ENCODE data around the gene DNMBP.

DNMBP gene

DNA sequence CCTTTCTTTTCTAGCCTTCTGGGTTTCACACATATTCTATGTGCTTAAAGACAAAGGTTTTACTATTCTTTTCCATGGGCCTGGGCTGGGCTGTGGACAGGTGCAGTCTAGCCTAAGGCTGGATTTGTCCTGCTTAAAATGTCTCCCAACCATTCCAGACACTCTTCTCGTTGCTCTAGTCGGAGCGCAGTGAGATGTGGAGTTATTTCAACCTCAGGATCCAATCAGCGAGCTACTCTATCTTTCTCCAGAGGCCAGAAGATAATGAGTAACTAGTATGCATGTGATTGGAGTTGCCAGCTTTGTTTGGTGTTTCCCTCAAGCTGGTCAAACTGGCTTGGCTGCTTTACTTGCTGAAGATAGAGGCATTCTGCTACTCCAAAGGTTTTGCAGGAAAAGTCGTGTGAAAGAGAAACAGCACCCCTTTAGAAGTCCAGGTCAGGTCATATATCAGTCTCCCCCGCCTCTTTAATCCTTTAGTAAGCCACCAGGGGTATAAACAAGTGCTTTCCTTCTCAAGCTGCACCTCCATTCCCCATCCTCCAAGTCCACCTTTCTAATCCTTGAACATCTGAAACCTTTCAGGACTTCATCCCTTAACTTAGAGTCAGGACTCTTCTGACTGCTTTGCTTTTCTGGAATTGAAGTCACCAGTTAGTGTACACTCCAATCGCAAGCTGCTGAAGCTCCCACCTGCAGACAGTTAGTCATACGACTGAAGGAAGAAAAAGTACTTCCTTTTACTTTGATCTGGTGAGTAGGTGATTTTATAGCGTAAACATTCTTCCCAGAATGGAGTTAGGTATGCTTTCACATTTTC is 78.8 kb downstream of the DNMBP start:
- TF ChIP-seq ZFX (IDR thresholded peaks at IDR 0.05), result no peak
- TF ChIP-seq, protein P1, sequence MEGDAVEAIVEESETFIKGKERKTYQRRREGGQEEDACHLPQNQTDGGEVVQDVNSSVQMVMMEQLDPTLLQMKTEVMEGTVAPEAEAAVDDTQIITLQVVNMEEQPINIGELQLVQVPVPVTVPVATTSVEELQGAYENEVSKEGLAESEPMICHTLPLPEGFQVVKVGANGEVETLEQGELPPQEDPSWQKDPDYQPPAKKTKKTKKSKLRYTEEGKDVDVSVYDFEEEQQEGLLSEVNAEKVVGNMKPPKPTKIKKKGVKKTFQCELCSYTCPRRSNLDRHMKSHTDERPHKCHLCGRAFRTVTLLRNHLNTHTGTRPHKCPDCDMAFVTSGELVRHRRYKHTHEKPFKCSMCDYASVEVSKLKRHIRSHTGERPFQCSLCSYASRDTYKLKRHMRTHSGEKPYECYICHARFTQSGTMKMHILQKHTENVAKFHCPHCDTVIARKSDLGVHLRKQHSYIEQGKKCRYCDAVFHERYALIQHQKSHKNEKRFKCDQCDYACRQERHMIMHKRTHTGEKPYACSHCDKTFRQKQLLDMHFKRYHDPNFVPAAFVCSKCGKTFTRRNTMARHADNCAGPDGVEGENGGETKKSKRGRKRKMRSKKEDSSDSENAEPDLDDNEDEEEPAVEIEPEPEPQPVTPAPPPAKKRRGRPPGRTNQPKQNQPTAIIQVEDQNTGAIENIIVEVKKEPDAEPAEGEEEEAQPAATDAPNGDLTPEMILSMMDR (conservative IDR thresholded peaks at IDR 0.05), result no peak
- H3K27ac ChIP-seq, result peak overlapping the region; percentile 46; the same call in 1 of the 2 replicates

- H3K27ac ChIP-seq, result no peak overlapping the region
- TF ChIP-seq, protein P1 (conservative IDR thresholded peaks at IDR 0.05), result no peak
- TF ChIP-seq ZFX (IDR thresholded peaks at IDR 0.05), result no peak
Measured at GRCh38 chr10:99929360-99929759, 80.4 kb downstream of the DNMBP start.

DNA sequence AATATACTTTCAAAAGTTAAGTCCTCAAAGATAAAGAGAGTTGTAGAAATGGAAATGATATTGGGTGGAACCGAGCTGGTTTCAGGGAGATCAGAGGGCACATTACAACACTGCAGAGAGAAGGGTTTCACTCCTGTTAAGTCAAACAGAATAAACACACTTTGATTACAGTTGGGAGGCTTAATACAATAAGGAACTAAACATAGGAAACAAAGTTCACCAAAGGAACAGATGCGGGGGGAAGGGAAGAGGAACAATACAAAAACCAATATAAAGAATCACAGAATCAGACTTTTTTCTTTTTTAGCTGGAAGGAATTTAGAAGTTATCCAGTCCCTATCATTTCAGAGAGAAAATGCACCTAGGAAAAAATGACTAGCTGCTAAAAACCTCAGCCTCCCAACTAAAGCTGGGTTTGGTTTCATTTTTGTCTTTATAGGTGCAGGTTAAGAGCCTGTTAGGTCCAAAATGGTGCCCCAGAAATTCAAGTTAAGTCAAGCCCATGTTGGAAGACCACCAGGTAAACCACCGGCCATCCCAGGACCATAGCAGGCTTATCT is 81.9 kb downstream of the DNMBP start:
- H3K27ac ChIP-seq, result no peak overlapping the region
- TF ChIP-seq, protein P1 (conservative IDR thresholded peaks at IDR 0.05), result no peak
- TF ChIP-seq ZFX (IDR thresholded peaks at IDR 0.05), result no peak

- TF ChIP-seq ZFX (IDR thresholded peaks at IDR 0.05), result no peak
- TF ChIP-seq, protein P1 (conservative IDR thresholded peaks at IDR 0.05), result no peak
- H3K27ac ChIP-seq, result no peak overlapping the region; the same call in 1 of the 2 replicates
Measured at GRCh38 chr10:99926925-99927720, 82.6 kb downstream of the DNMBP start.

DNA sequence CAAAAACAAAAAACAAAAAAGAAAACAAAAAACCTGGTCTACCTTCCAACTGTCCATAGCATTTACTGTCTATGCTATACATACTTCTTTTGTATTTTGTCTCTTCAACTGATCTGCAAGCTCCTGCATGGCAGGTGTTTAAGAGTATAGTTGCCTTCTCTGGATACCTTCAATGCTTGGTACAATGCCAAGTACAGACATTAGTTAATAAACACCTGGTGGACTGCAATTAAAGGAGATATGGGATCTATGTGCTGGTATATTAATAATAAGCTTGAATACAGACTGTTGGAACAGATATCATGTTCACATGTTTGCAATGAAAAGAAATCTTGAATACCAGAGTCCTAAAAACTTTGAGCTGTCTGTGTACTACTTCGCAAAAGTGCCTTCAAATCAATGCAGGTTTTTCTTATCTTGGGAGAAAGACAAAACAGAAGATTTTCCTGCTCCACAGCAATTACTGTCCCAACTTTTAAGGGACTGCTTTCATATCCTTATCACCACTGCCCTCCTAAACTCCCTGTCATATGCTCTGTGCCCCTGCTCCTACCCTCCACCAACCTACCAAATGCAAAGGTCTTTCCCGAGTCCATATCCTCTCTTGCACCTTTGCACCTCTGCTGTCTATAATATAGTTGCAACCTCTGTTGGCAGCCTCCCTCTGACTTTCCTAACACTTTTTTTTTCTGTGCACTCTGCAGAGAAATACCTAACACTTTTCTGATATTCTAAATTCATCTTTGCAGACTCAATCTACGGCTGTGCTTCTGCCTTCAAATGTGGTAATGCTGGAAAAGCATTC is 85.1 kb downstream of the DNMBP start:
- no peak for TF ChIP-seq ZFX (IDR thresholded peaks at IDR 0.05)
- H3K27ac ChIP-seq, result no peak overlapping the region

- no peak overlapping the region for H3K27ac ChIP-seq
- TF ChIP-seq ZFX (IDR thresholded peaks at IDR 0.05), result no peak
- TF ChIP-seq, protein P1 (conservative IDR thresholded peaks at IDR 0.05), result no peak
Measured at GRCh38 chr10:99921948-99922347, 87.8 kb downstream of the DNMBP start.

GRCh38 chr10:99920901-99921300 is 88.8 kb downstream of the DNMBP start:
- H3K27ac ChIP-seq, result no peak overlapping the region
- TF ChIP-seq, protein P1 (conservative IDR thresholded peaks at IDR 0.05), result no peak
- TF ChIP-seq ZFX (IDR thresholded peaks at IDR 0.05), result no peak
